WTC11 (cell line): Measurements from ENCODE around the gene PPP1R16B. TPM values are rescaled to one million over a fixed set of nuclear protein-coding genes. Genes with fewer than 3 reads are reported as not detected.

Source experiments
- CREM ChIP-seq: sonication (generic); formaldehyde crosslinking; IDR thresholded peaks from 2 replicates; pipeline ENCODE4 v1.8.1; 2022; ENCODE audit warnings: mild to moderate bottlenecking, missing genetic modification reagents, moderate library complexity
- ELF4 ChIP-seq: sonication (generic); formaldehyde crosslinking; IDR thresholded peaks from 2 replicates; pipeline ENCODE4 v1.8.1; 2022; ENCODE audit warnings: low read depth, mild to moderate bottlenecking, moderate library complexity, missing genetic modification reagents
- ETV6 ChIP-seq: sonication (generic); formaldehyde crosslinking; IDR thresholded peaks from 2 replicates; pipeline ENCODE4 v1.8.1; 2022; ENCODE audit warnings: mild to moderate bottlenecking, missing genetic modification reagents
- FOXJ3 ChIP-seq: sonication (generic); formaldehyde crosslinking; IDR thresholded peaks from 2 replicates; pipeline ENCODE4 v1.9.0; 2021; ENCODE audit warnings: missing genetic modification reagents, mild to moderate bottlenecking, borderline replicate concordance
- OVOL2 ChIP-seq: fragments of 250-450 bp; sonication (Bioruptor Pico); IDR thresholded peaks from 2 replicates; pipeline ENCODE4 v1.9.0; 2021; ENCODE audit warnings: mild to moderate bottlenecking, borderline replicate concordance
- SMAD4 ChIP-seq: sonication (generic); formaldehyde crosslinking; IDR thresholded peaks from 2 replicates; pipeline ENCODE4 v1.8.0; 2022; ENCODE audit warnings: mild to moderate bottlenecking, missing genetic modification reagents
- SP1 ChIP-seq: sonication (generic); formaldehyde crosslinking; conservative IDR thresholded peaks from 2 replicates; pipeline ENCODE4 v1.8.1; 2022; ENCODE audit warnings: missing genetic modification reagents
- TEAD4 ChIP-seq: sonication (generic); formaldehyde crosslinking; IDR thresholded peaks from 2 replicates; pipeline ENCODE4 v1.8.0; 2022; ENCODE audit warnings: mild to moderate bottlenecking, missing genetic modification reagents
- ZNF416 ChIP-seq: fragments of 250-450 bp; sonication (Bioruptor Pico); IDR thresholded peaks from 2 replicates; pipeline ENCODE4 v1.9.0; 2021; ENCODE audit warnings: mild to moderate bottlenecking, inconsistent platforms
- total RNA-seq: library from RNA; stranded (reverse); gene quantifications from 3 replicates; pipeline ENCODE4 v1.2.3, GENCODE V29; 2021
- TF ChIP-seq, protein P1 (sequence below): sonication (generic); formaldehyde crosslinking; IDR thresholded peaks from 2 replicates; pipeline ENCODE4 v1.8.1; 2023; ENCODE audit warnings: mild to moderate bottlenecking, missing genetic modification reagents
- TF ChIP-seq, protein P2 (sequence below): sonication (generic); formaldehyde crosslinking; IDR thresholded peaks from 2 replicates; pipeline ENCODE4 v1.8.0; 2023; ENCODE audit warnings: mild to moderate bottlenecking, missing genetic modification reagents
- TF ChIP-seq, protein P3 (sequence below): sonication (generic); formaldehyde crosslinking; IDR thresholded peaks from 2 replicates; pipeline ENCODE4 v1.8.1; 2022; ENCODE audit warnings: mild to moderate bottlenecking, moderate library complexity, missing genetic modification reagents
- TF ChIP-seq, protein P4 (sequence below): sonication (generic); formaldehyde crosslinking; IDR thresholded peaks from 2 replicates; pipeline ENCODE4 v1.8.1; 2022; ENCODE audit warnings: missing genetic modification reagents, borderline replicate concordance
- TF ChIP-seq, protein P5 (sequence below): sonication (generic); formaldehyde crosslinking; IDR thresholded peaks from 2 replicates; pipeline ENCODE4 v1.8.1; 2022; ENCODE audit warnings: low read depth, missing genetic modification reagents, borderline replicate concordance
- TF ChIP-seq, protein P6 (sequence below): fragments of 250-450 bp; sonication (Bioruptor Pico); IDR thresholded peaks from 2 replicates; pipeline ENCODE4 v1.9.0; 2021; ENCODE audit warnings: mild to moderate bottlenecking, borderline replicate concordance
- TF ChIP-seq, protein P7 (sequence below): sonication (generic); formaldehyde crosslinking; IDR thresholded peaks from 2 replicates; pipeline ENCODE4 v1.8.1; 2023; ENCODE audit warnings: mild to moderate bottlenecking, moderate library complexity, missing genetic modification reagents
- TF ChIP-seq, protein P8 (sequence below): fragments of 250-450 bp; sonication (Bioruptor Pico); IDR thresholded peaks from 2 replicates; pipeline ENCODE4 v1.9.0; 2021; ENCODE audit warnings: mild to moderate bottlenecking
- TF ChIP-seq, protein P9 (sequence below): sonication (generic); formaldehyde crosslinking; conservative IDR thresholded peaks from 2 replicates; pipeline ENCODE4 v1.8.1; 2023; ENCODE audit warnings: mild to moderate bottlenecking, low read depth, missing genetic modification reagents, moderate library complexity

The PPP1R16B gene
- total RNA-seq, 1 experiment from 2014 or later = 12.0 TPM

DNA sequence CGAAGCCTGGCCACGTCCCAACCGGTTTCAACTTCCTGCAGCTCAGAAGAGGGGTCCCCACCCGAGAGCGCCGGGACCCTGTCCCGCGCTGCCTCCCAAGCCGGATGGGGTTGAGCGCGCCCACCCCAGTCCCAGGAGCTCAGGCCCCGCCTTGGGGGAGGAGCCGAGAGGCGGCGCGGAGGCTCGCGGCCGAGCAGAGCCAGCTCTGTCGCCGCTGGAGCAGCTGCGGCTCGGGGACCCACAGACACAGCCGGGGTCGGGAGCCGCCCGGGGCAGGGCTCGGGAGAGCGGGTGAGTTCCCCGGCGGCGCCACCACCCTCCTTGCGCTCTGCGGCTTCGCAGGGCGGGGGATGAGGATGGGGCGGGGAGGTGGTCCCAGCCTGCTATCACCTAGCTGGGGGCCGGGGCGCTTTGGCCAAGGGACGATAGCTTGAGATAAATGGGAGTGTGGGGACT, at the start of gene PPP1R16B (continued):
- TF ChIP-seq, protein P1, sequence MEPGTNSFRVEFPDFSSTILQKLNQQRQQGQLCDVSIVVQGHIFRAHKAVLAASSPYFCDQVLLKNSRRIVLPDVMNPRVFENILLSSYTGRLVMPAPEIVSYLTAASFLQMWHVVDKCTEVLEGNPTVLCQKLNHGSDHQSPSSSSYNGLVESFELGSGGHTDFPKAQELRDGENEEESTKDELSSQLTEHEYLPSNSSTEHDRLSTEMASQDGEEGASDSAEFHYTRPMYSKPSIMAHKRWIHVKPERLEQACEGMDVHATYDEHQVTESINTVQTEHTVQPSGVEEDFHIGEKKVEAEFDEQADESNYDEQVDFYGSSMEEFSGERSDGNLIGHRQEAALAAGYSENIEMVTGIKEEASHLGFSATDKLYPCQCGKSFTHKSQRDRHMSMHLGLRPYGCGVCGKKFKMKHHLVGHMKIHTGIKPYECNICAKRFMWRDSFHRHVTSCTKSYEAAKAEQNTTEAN (CRISPR knock-in tag) = no peak; the same call in 1 of the 2 replicates
- TF ChIP-seq CREM (CRISPR knock-in tag) = no peak
- no peak for TF ChIP-seq ZNF416 (CRISPR knock-in tag)
- TF ChIP-seq ETV6 = 0 out of 2 replicates have a peak, but pooled peaks have one; percentile 1
- TF ChIP-seq, protein P2, sequence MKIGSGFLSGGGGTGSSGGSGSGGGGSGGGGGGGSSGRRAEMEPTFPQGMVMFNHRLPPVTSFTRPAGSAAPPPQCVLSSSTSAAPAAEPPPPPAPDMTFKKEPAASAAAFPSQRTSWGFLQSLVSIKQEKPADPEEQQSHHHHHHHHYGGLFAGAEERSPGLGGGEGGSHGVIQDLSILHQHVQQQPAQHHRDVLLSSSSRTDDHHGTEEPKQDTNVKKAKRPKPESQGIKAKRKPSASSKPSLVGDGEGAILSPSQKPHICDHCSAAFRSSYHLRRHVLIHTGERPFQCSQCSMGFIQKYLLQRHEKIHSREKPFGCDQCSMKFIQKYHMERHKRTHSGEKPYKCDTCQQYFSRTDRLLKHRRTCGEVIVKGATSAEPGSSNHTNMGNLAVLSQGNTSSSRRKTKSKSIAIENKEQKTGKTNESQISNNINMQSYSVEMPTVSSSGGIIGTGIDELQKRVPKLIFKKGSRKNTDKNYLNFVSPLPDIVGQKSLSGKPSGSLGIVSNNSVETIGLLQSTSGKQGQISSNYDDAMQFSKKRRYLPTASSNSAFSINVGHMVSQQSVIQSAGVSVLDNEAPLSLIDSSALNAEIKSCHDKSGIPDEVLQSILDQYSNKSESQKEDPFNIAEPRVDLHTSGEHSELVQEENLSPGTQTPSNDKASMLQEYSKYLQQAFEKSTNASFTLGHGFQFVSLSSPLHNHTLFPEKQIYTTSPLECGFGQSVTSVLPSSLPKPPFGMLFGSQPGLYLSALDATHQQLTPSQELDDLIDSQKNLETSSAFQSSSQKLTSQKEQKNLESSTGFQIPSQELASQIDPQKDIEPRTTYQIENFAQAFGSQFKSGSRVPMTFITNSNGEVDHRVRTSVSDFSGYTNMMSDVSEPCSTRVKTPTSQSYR = no peak
- no peak for TF ChIP-seq ELF4
- no peak for TF ChIP-seq SMAD4 (CRISPR knock-in tag)
- TF ChIP-seq, protein P3, sequence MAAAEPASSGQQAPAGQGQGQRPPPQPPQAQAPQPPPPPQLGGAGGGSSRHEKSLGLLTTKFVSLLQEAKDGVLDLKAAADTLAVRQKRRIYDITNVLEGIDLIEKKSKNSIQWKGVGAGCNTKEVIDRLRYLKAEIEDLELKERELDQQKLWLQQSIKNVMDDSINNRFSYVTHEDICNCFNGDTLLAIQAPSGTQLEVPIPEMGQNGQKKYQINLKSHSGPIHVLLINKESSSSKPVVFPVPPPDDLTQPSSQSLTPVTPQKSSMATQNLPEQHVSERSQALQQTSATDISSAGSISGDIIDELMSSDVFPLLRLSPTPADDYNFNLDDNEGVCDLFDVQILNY (CRISPR knock-in tag) = peak; percentile 63; the same call in 1 of the 2 replicates
- no peak for TF ChIP-seq FOXJ3
- TF ChIP-seq, protein P4, sequence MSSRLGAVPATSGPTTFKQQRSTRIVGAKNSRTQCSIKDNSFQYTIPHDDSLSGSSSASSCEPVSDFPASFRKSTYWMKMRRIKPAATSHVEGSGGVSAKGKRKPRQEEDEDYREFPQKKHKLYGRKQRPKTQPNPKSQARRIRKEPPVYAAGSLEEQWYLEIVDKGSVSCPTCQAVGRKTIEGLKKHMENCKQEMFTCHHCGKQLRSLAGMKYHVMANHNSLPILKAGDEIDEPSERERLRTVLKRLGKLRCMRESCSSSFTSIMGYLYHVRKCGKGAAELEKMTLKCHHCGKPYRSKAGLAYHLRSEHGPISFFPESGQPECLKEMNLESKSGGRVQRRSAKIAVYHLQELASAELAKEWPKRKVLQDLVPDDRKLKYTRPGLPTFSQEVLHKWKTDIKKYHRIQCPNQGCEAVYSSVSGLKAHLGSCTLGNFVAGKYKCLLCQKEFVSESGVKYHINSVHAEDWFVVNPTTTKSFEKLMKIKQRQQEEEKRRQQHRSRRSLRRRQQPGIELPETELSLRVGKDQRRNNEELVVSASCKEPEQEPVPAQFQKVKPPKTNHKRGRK (CRISPR knock-in tag) = no peak
- TF ChIP-seq TEAD4 = no peak
- TF ChIP-seq, protein P5, sequence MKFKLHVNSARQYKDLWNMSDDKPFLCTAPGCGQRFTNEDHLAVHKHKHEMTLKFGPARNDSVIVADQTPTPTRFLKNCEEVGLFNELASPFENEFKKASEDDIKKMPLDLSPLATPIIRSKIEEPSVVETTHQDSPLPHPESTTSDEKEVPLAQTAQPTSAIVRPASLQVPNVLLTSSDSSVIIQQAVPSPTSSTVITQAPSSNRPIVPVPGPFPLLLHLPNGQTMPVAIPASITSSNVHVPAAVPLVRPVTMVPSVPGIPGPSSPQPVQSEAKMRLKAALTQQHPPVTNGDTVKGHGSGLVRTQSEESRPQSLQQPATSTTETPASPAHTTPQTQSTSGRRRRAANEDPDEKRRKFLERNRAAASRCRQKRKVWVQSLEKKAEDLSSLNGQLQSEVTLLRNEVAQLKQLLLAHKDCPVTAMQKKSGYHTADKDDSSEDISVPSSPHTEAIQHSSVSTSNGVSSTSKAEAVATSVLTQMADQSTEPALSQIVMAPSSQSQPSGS (CRISPR knock-in tag) = no peak
- TF ChIP-seq, protein P6, sequence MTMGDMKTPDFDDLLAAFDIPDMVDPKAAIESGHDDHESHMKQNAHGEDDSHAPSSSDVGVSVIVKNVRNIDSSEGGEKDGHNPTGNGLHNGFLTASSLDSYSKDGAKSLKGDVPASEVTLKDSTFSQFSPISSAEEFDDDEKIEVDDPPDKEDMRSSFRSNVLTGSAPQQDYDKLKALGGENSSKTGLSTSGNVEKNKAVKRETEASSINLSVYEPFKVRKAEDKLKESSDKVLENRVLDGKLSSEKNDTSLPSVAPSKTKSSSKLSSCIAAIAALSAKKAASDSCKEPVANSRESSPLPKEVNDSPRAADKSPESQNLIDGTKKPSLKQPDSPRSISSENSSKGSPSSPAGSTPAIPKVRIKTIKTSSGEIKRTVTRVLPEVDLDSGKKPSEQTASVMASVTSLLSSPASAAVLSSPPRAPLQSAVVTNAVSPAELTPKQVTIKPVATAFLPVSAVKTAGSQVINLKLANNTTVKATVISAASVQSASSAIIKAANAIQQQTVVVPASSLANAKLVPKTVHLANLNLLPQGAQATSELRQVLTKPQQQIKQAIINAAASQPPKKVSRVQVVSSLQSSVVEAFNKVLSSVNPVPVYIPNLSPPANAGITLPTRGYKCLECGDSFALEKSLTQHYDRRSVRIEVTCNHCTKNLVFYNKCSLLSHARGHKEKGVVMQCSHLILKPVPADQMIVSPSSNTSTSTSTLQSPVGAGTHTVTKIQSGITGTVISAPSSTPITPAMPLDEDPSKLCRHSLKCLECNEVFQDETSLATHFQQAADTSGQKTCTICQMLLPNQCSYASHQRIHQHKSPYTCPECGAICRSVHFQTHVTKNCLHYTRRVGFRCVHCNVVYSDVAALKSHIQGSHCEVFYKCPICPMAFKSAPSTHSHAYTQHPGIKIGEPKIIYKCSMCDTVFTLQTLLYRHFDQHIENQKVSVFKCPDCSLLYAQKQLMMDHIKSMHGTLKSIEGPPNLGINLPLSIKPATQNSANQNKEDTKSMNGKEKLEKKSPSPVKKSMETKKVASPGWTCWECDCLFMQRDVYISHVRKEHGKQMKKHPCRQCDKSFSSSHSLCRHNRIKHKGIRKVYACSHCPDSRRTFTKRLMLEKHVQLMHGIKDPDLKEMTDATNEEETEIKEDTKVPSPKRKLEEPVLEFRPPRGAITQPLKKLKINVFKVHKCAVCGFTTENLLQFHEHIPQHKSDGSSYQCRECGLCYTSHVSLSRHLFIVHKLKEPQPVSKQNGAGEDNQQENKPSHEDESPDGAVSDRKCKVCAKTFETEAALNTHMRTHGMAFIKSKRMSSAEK (CRISPR knock-in tag) = no peak
- TF ChIP-seq, protein P7, sequence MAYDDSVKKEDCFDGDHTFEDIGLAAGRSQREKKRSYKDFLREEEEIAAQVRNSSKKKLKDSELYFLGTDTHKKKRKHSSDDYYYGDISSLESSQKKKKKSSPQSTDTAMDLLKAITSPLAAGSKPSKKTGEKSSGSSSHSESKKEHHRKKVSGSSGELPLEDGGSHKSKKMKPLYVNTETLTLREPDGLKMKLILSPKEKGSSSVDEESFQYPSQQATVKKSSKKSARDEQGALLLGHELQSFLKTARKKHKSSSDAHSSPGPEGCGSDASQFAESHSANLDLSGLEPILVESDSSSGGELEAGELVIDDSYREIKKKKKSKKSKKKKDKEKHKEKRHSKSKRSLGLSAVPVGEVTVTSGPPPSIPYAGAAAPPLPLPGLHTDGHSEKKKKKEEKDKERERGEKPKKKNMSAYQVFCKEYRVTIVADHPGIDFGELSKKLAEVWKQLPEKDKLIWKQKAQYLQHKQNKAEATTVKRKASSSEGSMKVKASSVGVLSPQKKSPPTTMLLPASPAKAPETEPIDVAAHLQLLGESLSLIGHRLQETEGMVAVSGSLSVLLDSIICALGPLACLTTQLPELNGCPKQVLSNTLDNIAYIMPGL (CRISPR knock-in tag) = no peak; the same call in 1 of the 2 replicates
- no peak for TF ChIP-seq OVOL2
- TF ChIP-seq, protein P8, sequence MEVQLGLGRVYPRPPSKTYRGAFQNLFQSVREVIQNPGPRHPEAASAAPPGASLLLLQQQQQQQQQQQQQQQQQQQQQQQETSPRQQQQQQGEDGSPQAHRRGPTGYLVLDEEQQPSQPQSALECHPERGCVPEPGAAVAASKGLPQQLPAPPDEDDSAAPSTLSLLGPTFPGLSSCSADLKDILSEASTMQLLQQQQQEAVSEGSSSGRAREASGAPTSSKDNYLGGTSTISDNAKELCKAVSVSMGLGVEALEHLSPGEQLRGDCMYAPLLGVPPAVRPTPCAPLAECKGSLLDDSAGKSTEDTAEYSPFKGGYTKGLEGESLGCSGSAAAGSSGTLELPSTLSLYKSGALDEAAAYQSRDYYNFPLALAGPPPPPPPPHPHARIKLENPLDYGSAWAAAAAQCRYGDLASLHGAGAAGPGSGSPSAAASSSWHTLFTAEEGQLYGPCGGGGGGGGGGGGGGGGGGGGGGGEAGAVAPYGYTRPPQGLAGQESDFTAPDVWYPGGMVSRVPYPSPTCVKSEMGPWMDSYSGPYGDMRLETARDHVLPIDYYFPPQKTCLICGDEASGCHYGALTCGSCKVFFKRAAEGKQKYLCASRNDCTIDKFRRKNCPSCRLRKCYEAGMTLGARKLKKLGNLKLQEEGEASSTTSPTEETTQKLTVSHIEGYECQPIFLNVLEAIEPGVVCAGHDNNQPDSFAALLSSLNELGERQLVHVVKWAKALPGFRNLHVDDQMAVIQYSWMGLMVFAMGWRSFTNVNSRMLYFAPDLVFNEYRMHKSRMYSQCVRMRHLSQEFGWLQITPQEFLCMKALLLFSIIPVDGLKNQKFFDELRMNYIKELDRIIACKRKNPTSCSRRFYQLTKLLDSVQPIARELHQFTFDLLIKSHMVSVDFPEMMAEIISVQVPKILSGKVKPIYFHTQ = no peak
- TF ChIP-seq, protein P9, sequence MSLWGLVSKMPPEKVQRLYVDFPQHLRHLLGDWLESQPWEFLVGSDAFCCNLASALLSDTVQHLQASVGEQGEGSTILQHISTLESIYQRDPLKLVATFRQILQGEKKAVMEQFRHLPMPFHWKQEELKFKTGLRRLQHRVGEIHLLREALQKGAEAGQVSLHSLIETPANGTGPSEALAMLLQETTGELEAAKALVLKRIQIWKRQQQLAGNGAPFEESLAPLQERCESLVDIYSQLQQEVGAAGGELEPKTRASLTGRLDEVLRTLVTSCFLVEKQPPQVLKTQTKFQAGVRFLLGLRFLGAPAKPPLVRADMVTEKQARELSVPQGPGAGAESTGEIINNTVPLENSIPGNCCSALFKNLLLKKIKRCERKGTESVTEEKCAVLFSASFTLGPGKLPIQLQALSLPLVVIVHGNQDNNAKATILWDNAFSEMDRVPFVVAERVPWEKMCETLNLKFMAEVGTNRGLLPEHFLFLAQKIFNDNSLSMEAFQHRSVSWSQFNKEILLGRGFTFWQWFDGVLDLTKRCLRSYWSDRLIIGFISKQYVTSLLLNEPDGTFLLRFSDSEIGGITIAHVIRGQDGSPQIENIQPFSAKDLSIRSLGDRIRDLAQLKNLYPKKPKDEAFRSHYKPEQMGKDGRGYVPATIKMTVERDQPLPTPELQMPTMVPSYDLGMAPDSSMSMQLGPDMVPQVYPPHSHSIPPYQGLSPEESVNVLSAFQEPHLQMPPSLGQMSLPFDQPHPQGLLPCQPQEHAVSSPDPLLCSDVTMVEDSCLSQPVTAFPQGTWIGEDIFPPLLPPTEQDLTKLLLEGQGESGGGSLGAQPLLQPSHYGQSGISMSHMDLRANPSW (CRISPR knock-in tag) = no peak
- TF ChIP-seq SP1 (CRISPR knock-in tag) = peak; percentile 71
